Osteoblast (primary cell): ENCODE results near the gene XK. TPM values are rescaled to one million over a fixed set of nuclear protein-coding genes. Genes with fewer than 3 reads are reported as not detected.

Source experiments
- DNase-seq: peaks from one replicate; pipeline ENCODE4 v3.0.0; 2011; ENCODE audit warnings: low spot score, mixed read lengths; ENCODE audit not compliant: insufficient read length; ENCODE audit errors: missing footprints
- H2AFZ ChIP-seq: 2 replicates; pipeline ENCODE4 v1.6.0; 2011; ENCODE audit warnings: mild to moderate bottlenecking, low read length
- H3K27ac ChIP-seq: 2 replicates; pipeline ENCODE4 v1.5.1; 2011; ENCODE audit warnings: mild to moderate bottlenecking, low read depth, low read length, moderate library complexity
- H3K27me3 ChIP-seq: 2 replicates; pipeline ENCODE4 v1.6.0; 2012; ENCODE audit warnings: mild to moderate bottlenecking, control low read depth, inconsistent platforms, low read length, moderate library complexity; ENCODE audit not compliant: insufficient read depth
- H3K36me3 ChIP-seq: 2 replicates; pipeline ENCODE4 v1.5.1; 2011; ENCODE audit warnings: mild to moderate bottlenecking, low read length, control low read depth, moderate library complexity; ENCODE audit not compliant: insufficient read depth
- H3K4me1 ChIP-seq: 2 replicates; pipeline ENCODE4 v1.5.1; 2011; ENCODE audit warnings: mild to moderate bottlenecking, low read length, control low read depth, moderate library complexity; ENCODE audit not compliant: insufficient read depth
- H3K4me2 ChIP-seq: 2 replicates; pipeline ENCODE4 v1.6.0; 2011; ENCODE audit warnings: mild to moderate bottlenecking, low read length; ENCODE audit not compliant: insufficient read depth
- H3K4me3 ChIP-seq: fragments of 200-600 bp; sonication (generic); 3 replicates; pipeline ENCODE4 v1.5.1; 2012; ENCODE audit warnings: mild to moderate bottlenecking, low read length, inconsistent platforms; ENCODE audit not compliant: insufficient read depth
- H3K79me2 ChIP-seq: 2 replicates; pipeline ENCODE4 v1.6.0; 2012; ENCODE audit warnings: mild to moderate bottlenecking, low read length, control low read depth, inconsistent platforms; ENCODE audit not compliant: insufficient read depth
- H3K9me3 ChIP-seq: 2 replicates; pipeline ENCODE4 v1.5.1; 2011; ENCODE audit warnings: low read depth, low read length, control low read depth
- H4K20me1 ChIP-seq: 2 replicates; pipeline ENCODE4 v1.6.0; 2012; ENCODE audit warnings: mild to moderate bottlenecking, low read length, control low read depth; ENCODE audit not compliant: insufficient read depth
- CTCF ChIP-seq: IDR thresholded peaks from 2 replicates; pipeline ENCODE4 v1.5.1; 2011; ENCODE audit warnings: mild to moderate bottlenecking, low read depth, low read length, moderate library complexity; ENCODE audit errors: extremely low read depth
- total RNA-seq: library from RNA; depleted of rRNA; stranded (reverse); fragments of >200 nt; gene quantifications from 2 replicates; pipeline ENCODE4 v1.2.3, GENCODE V29; 2012

Gene XK
- total RNA-seq, 1 donor: under 0.01 TPM

- Histone ChIP-seq H3K36me3 (no peaks in the 10 kb centered on the region), H3K27me3 (no peaks in the 10 kb centered on the region), H4K20me1 (no peaks in the 10 kb centered on the region), H3K4me2 (no peak overlapping the region), H2AFZ (no peak overlapping the region), H3K9me3 (no peaks in the 10 kb centered on the region), H3K27ac (no peak overlapping the region), H3K4me1 (no peaks in the 10 kb centered on the region), H3K4me3 (no peak overlapping the region), H3K79me2 (no peaks in the 10 kb centered on the region)
- DNase-seq: no peak
- TF ChIP-seq CTCF: no peak
These were observed 33.6 kb upstream of the XK start for GRCh38 chrX:37651921-37652452.

- Histone ChIP-seq H3K79me2 (no peaks in the 10 kb centered on the region), H3K4me3 (no peak overlapping the region), H2AFZ (no peak overlapping the region), H3K4me2 (no peak overlapping the region), H3K27ac (no peak overlapping the region), H3K4me1 (no peaks in the 10 kb centered on the region), H3K36me3 (no peaks in the 10 kb centered on the region), H3K27me3 (no peaks in the 10 kb centered on the region), H3K9me3 (no peaks in the 10 kb centered on the region), H4K20me1 (no peaks in the 10 kb centered on the region)
- peak; percentile 62 for DNase-seq
- no peak for TF ChIP-seq CTCF
These were observed 32.9 kb upstream of the XK start for GRCh38 chrX:37652589-37653231.

GRCh38 chrX:37653397-37654085 is 32.0 kb upstream of the XK start:
- no peaks in the 10 kb centered on the region for H3K79me2 ChIP-seq
- no peak overlapping the region for H3K4me2 ChIP-seq
- H3K27ac ChIP-seq: no peak overlapping the region
- no peak overlapping the region for H3K4me3 ChIP-seq
- H3K36me3 ChIP-seq: no peaks in the 10 kb centered on the region
- H2AFZ ChIP-seq: no peak overlapping the region
- H3K9me3 ChIP-seq: no peaks in the 10 kb centered on the region
- H3K27me3 ChIP-seq: no peaks in the 10 kb centered on the region
- no peak for DNase-seq
- H4K20me1 ChIP-seq: no peaks in the 10 kb centered on the region
- TF ChIP-seq CTCF: no peak
- no peaks in the 10 kb centered on the region for H3K4me1 ChIP-seq

- Histone ChIP-seq H3K4me1 (no peaks in the 10 kb centered on the region), H3K79me2 (no peaks in the 10 kb centered on the region), H4K20me1 (no peaks in the 10 kb centered on the region), H3K36me3 (no peaks in the 10 kb centered on the region), H3K9me3 (no peaks in the 10 kb centered on the region), H2AFZ (no peak overlapping the region), H3K4me2 (no peak overlapping the region), H3K27me3 (no peaks in the 10 kb centered on the region), H3K27ac (no peak overlapping the region), H3K4me3 (no peak overlapping the region)
- no peak for TF ChIP-seq CTCF
- no peak for DNase-seq
These were observed 27.1 kb upstream of the XK start for GRCh38 chrX:37658343-37659030.
